HCT116 (cell line): ENCODE data around the gene AKAP11. TPM values are rescaled to one million over a fixed set of nuclear protein-coding genes. Genes with fewer than 3 reads are reported as not detected.

ENCODE experiments used
- ATAC-seq: fragments of 200-7000 bp; cut with Tn5 transposase; 2 replicates; pipeline ENCODE4 v1.9.1; 2020; ENCODE audit warnings: mild to moderate bottlenecking, moderate library complexity
- BruUV-seq: library from RNA; stranded (reverse); fragments of 400-500 nt; replicated peaks from 2 replicates; lab custom pipeline; 2021; lab: Mats Ljungman, UMichigan
- CTCF ChIA-PET: fragments of 300-600 bp; sonication (Branson Sonifier 250); formaldehyde crosslinking; loops from one replicate; lab custom pipeline; 2021; ENCODE audit warnings: antibody characterized with exemption; lab: Charles Lee
- POLR2A ChIA-PET: fragments of 300-600, 350-600 bp; sonication (Branson Sonifier 250); formaldehyde crosslinking; loops from one replicate; lab custom pipeline; 2021; ENCODE audit warnings: antibody characterized with exemption; lab: Charles Lee
- RAD21 ChIA-PET, 2 experiments: fragments of 300-600 bp; sonication (Branson Sonifier 250); formaldehyde crosslinking; loops; one replicate each; lab custom pipeline; 2023; ENCODE audit warnings: low total read pairs in 2 of 2; ENCODE audit not compliant: uncharacterized antibody in 2 of 2, unreplicated experiment in 2 of 2, low non-redundant PET in 1 of 2; lab: Charles Lee
- DNase-seq: peaks from one replicate; pipeline ENCODE4 v3.0.0-alpha.2; 2010; ENCODE audit warnings: low read depth, low spot score
- H2AFZ ChIP-seq: fragments of 200-600 bp; shearing (Covaris generic), sonication (generic); 2 replicates; pipeline ENCODE4 v1.6.1; 2017; ENCODE audit warnings: low read depth, mixed run types, mixed read lengths, antibody characterized with exemption, low read length; ENCODE audit not compliant: poor library complexity, severe bottlenecking
- H3K27ac ChIP-seq: 2 replicates; pipeline ENCODE4 v1.5.1; 2012; ENCODE audit warnings: low read depth, low read length
- H3K27me3 ChIP-seq: fragments of 200-600 bp; sonication (generic); 2 replicates; pipeline ENCODE4 v1.6.1; 2016; ENCODE audit warnings: mixed run types, low read length, mixed read lengths; ENCODE audit not compliant: insufficient read depth
- H3K36me3 ChIP-seq, 2 experiments: fragments of 200-500 bp in 1 of 2; fragments of 200-600 bp in 1 of 2; sonication (Bioruptor generic) in 1 of 2; sonication (generic) in 1 of 2; 2 replicates each; pipeline versions ENCODE4 v1.5.1 to v1.6.1; 2014 to 2016; ENCODE audit warnings: low read length in 2 of 2, inconsistent platforms in 1 of 2, mixed read lengths in 1 of 2, mixed run types in 1 of 2; ENCODE audit not compliant: insufficient read depth in 2 of 2, control insufficient read depth in 1 of 2
- H3K4me1 ChIP-seq, 2 experiments: fragments of 200-600 bp in 1 of 2; sonication (generic) in 1 of 2; 2 replicates each; pipeline versions ENCODE4 v1.5.1 to v1.6.1; 2012 to 2017; ENCODE audit warnings: low read length in 2 of 2, inconsistent platforms in 1 of 2, mild to moderate bottlenecking in 1 of 2, mixed read lengths in 1 of 2, mixed run types in 1 of 2, moderate library complexity in 1 of 2; ENCODE audit not compliant: insufficient read depth in 2 of 2, control insufficient read depth in 1 of 2
- H3K4me2 ChIP-seq: fragments of 200-600 bp; sonication (generic); 2 replicates; pipeline ENCODE4 v1.6.1; 2017; ENCODE audit warnings: mixed run types, low read length, mixed read lengths
- H3K4me3 ChIP-seq, 2 experiments: fragments of 200-600 bp in 1 of 2; sonication (generic) in 1 of 2; replicated peaks in 1 of 2; 2 replicates each; pipeline ENCODE4 v1.5.1; 2011 to 2016; ENCODE audit warnings: low read length in 2 of 2, control low read depth in 1 of 2, low read depth in 1 of 2, mild to moderate bottlenecking in 1 of 2, mixed read lengths in 1 of 2, mixed run types in 1 of 2
- H3K79me2 ChIP-seq: fragments of 200-600 bp; sonication (generic); 2 replicates; pipeline ENCODE4 v1.6.1; 2017; ENCODE audit warnings: mild to moderate bottlenecking, mixed run types, low read length, moderate library complexity, mixed read lengths; ENCODE audit not compliant: insufficient read depth
- H3K9ac ChIP-seq: fragments of 200-600 bp; sonication (generic); 2 replicates; pipeline ENCODE4 v1.6.1; 2016; ENCODE audit warnings: low read length, mixed read lengths
- H3K9me2 ChIP-seq: fragments of 200-600 bp; sonication (generic), shearing (Covaris generic); 2 replicates; pipeline ENCODE4 v1.6.1; 2017; ENCODE audit warnings: mixed run types, mild to moderate bottlenecking, moderate library complexity; ENCODE audit not compliant: insufficient read depth
- H3K9me3 ChIP-seq, 2 experiments: fragments of 200-500 bp in 1 of 2; fragments of 200-600 bp in 1 of 2; sonication (Bioruptor generic) in 1 of 2; sonication (generic) in 1 of 2; 2 replicates each; pipeline ENCODE4 v1.6.1; 2014 to 2017; ENCODE audit warnings: low read length in 2 of 2, mixed read lengths in 2 of 2, inconsistent platforms in 1 of 2, low read depth in 1 of 2, mild to moderate bottlenecking in 1 of 2, mixed run types in 1 of 2, moderate library complexity in 1 of 2; ENCODE audit not compliant: control insufficient read depth in 1 of 2, insufficient read depth in 1 of 2
- H4K20me1 ChIP-seq: fragments of 200-600 bp; sonication (generic), shearing (Covaris generic); 2 replicates; pipeline ENCODE4 v1.6.1; 2017; ENCODE audit warnings: mixed run types, mild to moderate bottlenecking, moderate library complexity; ENCODE audit not compliant: insufficient read depth
- CBX3 ChIP-seq: IDR thresholded peaks from 2 replicates; pipeline ENCODE4 v1.6.1; 2012; ENCODE audit warnings: low read depth
- CEBPB ChIP-seq: IDR thresholded peaks from 2 replicates; pipeline ENCODE4 v1.6.1; 2012; ENCODE audit warnings: low read depth
- EGR1 ChIP-seq: IDR thresholded peaks from 2 replicates; pipeline ENCODE4 v1.6.1; 2012; ENCODE audit warnings: low read depth
- ELF1 ChIP-seq: IDR thresholded peaks from 2 replicates; pipeline ENCODE4 v1.6.1; 2012; ENCODE audit warnings: low read depth, borderline replicate concordance
- EZH2 ChIP-seq: fragments of 200-600 bp; sonication (generic); IDR thresholded peaks from 2 replicates; pipeline ENCODE4 v1.6.1; 2017; ENCODE audit warnings: antibody characterized with exemption, mixed run types
- EZH2phosphoT487 ChIP-seq: fragments of 200-600 bp; IDR thresholded peaks from 2 replicates; pipeline ENCODE4 v1.6.1; 2018; ENCODE audit warnings: antibody characterized with exemption, borderline replicate concordance
- JUND ChIP-seq: IDR thresholded peaks from 2 replicates; pipeline ENCODE4 v1.6.1; 2012
- POLR2A ChIP-seq: IDR thresholded peaks from 2 replicates; pipeline ENCODE4 v1.7.0; 2011; ENCODE audit warnings: borderline replicate concordance; ENCODE audit not compliant: insufficient read depth, insufficient read length; ENCODE audit errors: extremely low read depth
- POLR2AphosphoS5 ChIP-seq: IDR thresholded peaks from 2 replicates; pipeline ENCODE4 v1.6.1; 2011; ENCODE audit warnings: mild to moderate bottlenecking, low read depth, low read length, moderate library complexity
- RAD21 ChIP-seq: IDR thresholded peaks from 2 replicates; pipeline ENCODE4 v1.6.1; 2012; ENCODE audit warnings: low read depth, mild to moderate bottlenecking
- SIN3A ChIP-seq: IDR thresholded peaks from 2 replicates; pipeline ENCODE4 v1.6.1; 2012; ENCODE audit warnings: low read depth
- SP1 ChIP-seq: IDR thresholded peaks from 2 replicates; pipeline ENCODE4 v1.6.1; 2012; ENCODE audit warnings: low read depth
- TCF7L2 ChIP-seq: IDR thresholded peaks from 2 replicates; pipeline ENCODE4 v1.7.0; 2011; ENCODE audit warnings: borderline replicate concordance, inconsistent platforms; ENCODE audit not compliant: insufficient read depth, insufficient read length; ENCODE audit errors: extremely low read depth
- ZFX ChIP-seq: fragments of 450-650 bp; IDR thresholded peaks from 2 replicates; pipeline ENCODE4 v1.6.1; 2017
- ZNF274 ChIP-seq: fragments of 200-500 bp; sonication (Bioruptor generic); IDR thresholded peaks from 2 replicates; pipeline ENCODE4 v1.6.1; 2014; ENCODE audit warnings: mild to moderate bottlenecking, low read depth, low read length, inconsistent platforms
- intact Hi-C: fragments of 100-400 bp; cut with micrococcal nuclease; formaldehyde crosslinking; loops from 2 replicates; pipeline ENCODE4 v1.10.0; 2022
- total RNA-seq: library from RNA; stranded (reverse); gene quantifications from one replicate; pipeline ENCODE4 v1.2.1, GENCODE V29; 2021; ENCODE audit not compliant: unreplicated experiment
- TF ChIP-seq, protein P1 (sequence below): IDR thresholded peaks from 2 replicates; pipeline ENCODE4 v1.6.1; 2012
- TF ChIP-seq, protein P2 (sequence below): IDR thresholded peaks from 2 replicates; pipeline ENCODE4 v1.6.1; 2012; ENCODE audit warnings: low read depth
- TF ChIP-seq, protein P3 (sequence below), 3 experiments: fragments of 200-600 bp in 1 of 3; sonication (generic) in 1 of 3; IDR thresholded peaks in 2 of 3; conservative IDR thresholded peaks in 1 of 3; 2 replicates each; pipeline ENCODE4 v1.5.1; 2012 to 2017; ENCODE audit warnings: low read depth in 2 of 3, low read length in 2 of 3, antibody characterized with exemption in 1 of 3, borderline replicate concordance in 1 of 3, control low read depth in 1 of 3, mild to moderate bottlenecking in 1 of 3, mixed read lengths in 1 of 3, mixed run types in 1 of 3, moderate library complexity in 1 of 3; ENCODE audit not compliant: insufficient read depth in 1 of 3
- TF ChIP-seq, protein P4 (sequence below): IDR thresholded peaks from 2 replicates; pipeline ENCODE4 v1.6.1; 2012
- TF ChIP-seq, protein P5 (sequence below): IDR thresholded peaks from 2 replicates; pipeline ENCODE4 v1.6.1; 2011; ENCODE audit warnings: mild to moderate bottlenecking, low read length, moderate library complexity; ENCODE audit not compliant: insufficient replicate concordance; ENCODE audit errors: extremely low read depth

AKAP11 gene
- total RNA-seq, 1 experiment from 2014 or later = 21.7 TPM

GRCh38 chr13:42280537-42280936 lies 8.6 kb downstream of the AKAP11 start:
- H3K27ac ChIP-seq = no peak overlapping the region
- TF ChIP-seq, protein P1, sequence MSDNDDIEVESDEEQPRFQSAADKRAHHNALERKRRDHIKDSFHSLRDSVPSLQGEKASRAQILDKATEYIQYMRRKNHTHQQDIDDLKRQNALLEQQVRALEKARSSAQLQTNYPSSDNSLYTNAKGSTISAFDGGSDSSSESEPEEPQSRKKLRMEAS = no peak
- TF ChIP-seq CBX3 (no peak), POLR2AphosphoS5 (no peak), EGR1 (no peak), ZNF274 (no peak), SIN3A (no peak), POLR2A (no peak), RAD21 (no peak), ELF1 (no peak), EZH2 (no peak), JUND (no peak), ZFX (no peak), TCF7L2 (no peak), SP1 (no peak), EZH2phosphoT487 (no peak), CEBPB (no peak)
- TF ChIP-seq, protein P2, sequence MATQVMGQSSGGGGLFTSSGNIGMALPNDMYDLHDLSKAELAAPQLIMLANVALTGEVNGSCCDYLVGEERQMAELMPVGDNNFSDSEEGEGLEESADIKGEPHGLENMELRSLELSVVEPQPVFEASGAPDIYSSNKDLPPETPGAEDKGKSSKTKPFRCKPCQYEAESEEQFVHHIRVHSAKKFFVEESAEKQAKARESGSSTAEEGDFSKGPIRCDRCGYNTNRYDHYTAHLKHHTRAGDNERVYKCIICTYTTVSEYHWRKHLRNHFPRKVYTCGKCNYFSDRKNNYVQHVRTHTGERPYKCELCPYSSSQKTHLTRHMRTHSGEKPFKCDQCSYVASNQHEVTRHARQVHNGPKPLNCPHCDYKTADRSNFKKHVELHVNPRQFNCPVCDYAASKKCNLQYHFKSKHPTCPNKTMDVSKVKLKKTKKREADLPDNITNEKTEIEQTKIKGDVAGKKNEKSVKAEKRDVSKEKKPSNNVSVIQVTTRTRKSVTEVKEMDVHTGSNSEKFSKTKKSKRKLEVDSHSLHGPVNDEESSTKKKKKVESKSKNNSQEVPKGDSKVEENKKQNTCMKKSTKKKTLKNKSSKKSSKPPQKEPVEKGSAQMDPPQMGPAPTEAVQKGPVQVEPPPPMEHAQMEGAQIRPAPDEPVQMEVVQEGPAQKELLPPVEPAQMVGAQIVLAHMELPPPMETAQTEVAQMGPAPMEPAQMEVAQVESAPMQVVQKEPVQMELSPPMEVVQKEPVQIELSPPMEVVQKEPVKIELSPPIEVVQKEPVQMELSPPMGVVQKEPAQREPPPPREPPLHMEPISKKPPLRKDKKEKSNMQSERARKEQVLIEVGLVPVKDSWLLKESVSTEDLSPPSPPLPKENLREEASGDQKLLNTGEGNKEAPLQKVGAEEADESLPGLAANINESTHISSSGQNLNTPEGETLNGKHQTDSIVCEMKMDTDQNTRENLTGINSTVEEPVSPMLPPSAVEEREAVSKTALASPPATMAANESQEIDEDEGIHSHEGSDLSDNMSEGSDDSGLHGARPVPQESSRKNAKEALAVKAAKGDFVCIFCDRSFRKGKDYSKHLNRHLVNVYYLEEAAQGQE = no peak
- TF ChIP-seq, protein P3, sequence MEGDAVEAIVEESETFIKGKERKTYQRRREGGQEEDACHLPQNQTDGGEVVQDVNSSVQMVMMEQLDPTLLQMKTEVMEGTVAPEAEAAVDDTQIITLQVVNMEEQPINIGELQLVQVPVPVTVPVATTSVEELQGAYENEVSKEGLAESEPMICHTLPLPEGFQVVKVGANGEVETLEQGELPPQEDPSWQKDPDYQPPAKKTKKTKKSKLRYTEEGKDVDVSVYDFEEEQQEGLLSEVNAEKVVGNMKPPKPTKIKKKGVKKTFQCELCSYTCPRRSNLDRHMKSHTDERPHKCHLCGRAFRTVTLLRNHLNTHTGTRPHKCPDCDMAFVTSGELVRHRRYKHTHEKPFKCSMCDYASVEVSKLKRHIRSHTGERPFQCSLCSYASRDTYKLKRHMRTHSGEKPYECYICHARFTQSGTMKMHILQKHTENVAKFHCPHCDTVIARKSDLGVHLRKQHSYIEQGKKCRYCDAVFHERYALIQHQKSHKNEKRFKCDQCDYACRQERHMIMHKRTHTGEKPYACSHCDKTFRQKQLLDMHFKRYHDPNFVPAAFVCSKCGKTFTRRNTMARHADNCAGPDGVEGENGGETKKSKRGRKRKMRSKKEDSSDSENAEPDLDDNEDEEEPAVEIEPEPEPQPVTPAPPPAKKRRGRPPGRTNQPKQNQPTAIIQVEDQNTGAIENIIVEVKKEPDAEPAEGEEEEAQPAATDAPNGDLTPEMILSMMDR (IDR thresholded peaks at IDR 0.05 in 2 of 3, conservative IDR thresholded peaks at IDR 0.05 in 1 of 3; ENCODE audit: borderline replicate concordance in 1 of 3, insufficient read depth in 1 of 3, low read depth in 2 of 3, low read length in 2 of 3) = no peak
- TF ChIP-seq, protein P4, sequence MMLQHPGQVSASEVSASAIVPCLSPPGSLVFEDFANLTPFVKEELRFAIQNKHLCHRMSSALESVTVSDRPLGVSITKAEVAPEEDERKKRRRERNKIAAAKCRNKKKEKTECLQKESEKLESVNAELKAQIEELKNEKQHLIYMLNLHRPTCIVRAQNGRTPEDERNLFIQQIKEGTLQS = no peak
- TF ChIP-seq, protein P5, sequence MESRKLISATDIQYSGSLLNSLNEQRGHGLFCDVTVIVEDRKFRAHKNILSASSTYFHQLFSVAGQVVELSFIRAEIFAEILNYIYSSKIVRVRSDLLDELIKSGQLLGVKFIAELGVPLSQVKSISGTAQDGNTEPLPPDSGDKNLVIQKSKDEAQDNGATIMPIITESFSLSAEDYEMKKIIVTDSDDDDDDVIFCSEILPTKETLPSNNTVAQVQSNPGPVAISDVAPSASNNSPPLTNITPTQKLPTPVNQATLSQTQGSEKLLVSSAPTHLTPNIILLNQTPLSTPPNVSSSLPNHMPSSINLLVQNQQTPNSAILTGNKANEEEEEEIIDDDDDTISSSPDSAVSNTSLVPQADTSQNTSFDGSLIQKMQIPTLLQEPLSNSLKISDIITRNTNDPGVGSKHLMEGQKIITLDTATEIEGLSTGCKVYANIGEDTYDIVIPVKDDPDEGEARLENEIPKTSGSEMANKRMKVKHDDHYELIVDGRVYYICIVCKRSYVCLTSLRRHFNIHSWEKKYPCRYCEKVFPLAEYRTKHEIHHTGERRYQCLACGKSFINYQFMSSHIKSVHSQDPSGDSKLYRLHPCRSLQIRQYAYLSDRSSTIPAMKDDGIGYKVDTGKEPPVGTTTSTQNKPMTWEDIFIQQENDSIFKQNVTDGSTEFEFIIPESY = no peak
- TF ChIP-seq, all 23 proteins: peak for 0
- H3K4me3 ChIP-seq = no peak overlapping the region
- intact Hi-C loops = no loop called here
- H2AFZ ChIP-seq = no peak overlapping the region
- no peak overlapping the region for H3K4me2 ChIP-seq
- ChIA-PET POLR2A (no interaction called here), CTCF (no interaction called here), RAD21 (no interaction called here)
- peaks cover 48% of the 10 kb centered on the region for H3K79me2 ChIP-seq
- no peaks in the 10 kb centered on the region for H3K4me1 ChIP-seq
- no peaks in the 10 kb centered on the region for H3K36me3 ChIP-seq
- no peaks in the 10 kb centered on the region for H3K9me3 ChIP-seq
- BruUV-seq = no TSS peak
- no peak overlapping the region for H3K9ac ChIP-seq
- ATAC-seq = no peak
- no peak for DNase-seq
- no peaks in the 10 kb centered on the region for H3K9me2 ChIP-seq
- no peaks in the 10 kb centered on the region for H3K27me3 ChIP-seq
- no peaks in the 10 kb centered on the region for H4K20me1 ChIP-seq
